HepG2 (cell line): ENCODE data around the gene TNFSF13. TPM values are rescaled to one million over a fixed set of nuclear protein-coding genes. Genes with fewer than 3 reads are reported as not detected.

ENCODE experiments used
- ARNTL ChIP-seq: sonication (generic); formaldehyde crosslinking; IDR thresholded peaks from 2 replicates; pipeline ENCODE4 v1.4.0; 2020; ENCODE audit warnings: mild to moderate bottlenecking, missing genetic modification reagents
- BHLHE40 ChIP-seq: IDR thresholded peaks from 2 replicates; pipeline ENCODE4 v1.6.1; 2011; ENCODE audit warnings: low read length, improper control_type of control experiment
- CC2D1A ChIP-seq: sonication (generic); formaldehyde crosslinking; IDR thresholded peaks from 2 replicates; pipeline ENCODE4 v1.8.1; 2023; ENCODE audit warnings: mild to moderate bottlenecking, missing genetic modification reagents
- GRHL1 ChIP-seq: sonication (generic); formaldehyde crosslinking; conservative IDR thresholded peaks from 2 replicates; pipeline ENCODE4 v1.8.0; 2022; ENCODE audit warnings: missing genetic modification reagents
- HMGA1 ChIP-seq: sonication (generic); formaldehyde crosslinking; conservative IDR thresholded peaks from 2 replicates; pipeline ENCODE4 v1.4.0; 2020; ENCODE audit warnings: missing genetic modification reagents
- HOMEZ ChIP-seq: IDR thresholded peaks from 2 replicates; pipeline ENCODE4 v1.6.1; 2016; ENCODE audit warnings: low read depth
- KAT7 ChIP-seq: IDR thresholded peaks from 2 replicates; pipeline ENCODE4 v1.6.1; 2018; ENCODE audit warnings: borderline replicate concordance, missing compliant biosample characterization
- KDM2A ChIP-seq: sonication (generic); formaldehyde crosslinking; IDR thresholded peaks from 2 replicates; pipeline ENCODE4 v1.4.0; 2020; ENCODE audit warnings: low read depth, missing genetic modification reagents, borderline replicate concordance
- MAFF ChIP-seq: IDR thresholded peaks from 2 replicates; pipeline ENCODE4 v1.6.1; 2011; ENCODE audit warnings: low read depth, low read length, improper control_type of control experiment
- MXD3 ChIP-seq: IDR thresholded peaks from 2 replicates; pipeline ENCODE4 v1.6.1; 2016; ENCODE audit warnings: mild to moderate bottlenecking, missing biosample characterization, missing genetic modification reagents
- STAG1 ChIP-seq: sonication (generic); formaldehyde crosslinking; IDR thresholded peaks from 2 replicates; pipeline ENCODE4 v1.4.0; 2020; ENCODE audit warnings: missing genetic modification reagents
- THAP11 ChIP-seq: IDR thresholded peaks from 2 replicates; pipeline ENCODE4 v1.6.1; 2016; ENCODE audit warnings: missing biosample characterization, missing genetic modification reagents
- TRIM22 ChIP-seq: fragments of 450-650 bp; IDR thresholded peaks from 2 replicates; pipeline ENCODE4 v1.6.1; 2017
- UBTF ChIP-seq: sonication (generic); formaldehyde crosslinking; IDR thresholded peaks from 2 replicates; pipeline ENCODE4 v1.4.0; 2020; ENCODE audit warnings: mild to moderate bottlenecking, missing genetic modification reagents
- ZC3H13 ChIP-seq: sonication (generic); formaldehyde crosslinking; IDR thresholded peaks from 2 replicates; pipeline ENCODE4 v1.8.1; 2023; ENCODE audit warnings: mild to moderate bottlenecking, missing genetic modification reagents, moderate library complexity
- ZNF253 ChIP-seq: sonication (generic); formaldehyde crosslinking; IDR thresholded peaks from 2 replicates; pipeline ENCODE4 v1.8.0; 2022; ENCODE audit warnings: mild to moderate bottlenecking, missing genetic modification reagents, borderline replicate concordance
- ZNF362 ChIP-seq: sonication (generic); formaldehyde crosslinking; IDR thresholded peaks from 2 replicates; pipeline ENCODE4 v1.4.0; 2020; ENCODE audit warnings: missing genetic modification reagents, mild to moderate bottlenecking, borderline replicate concordance
- ZNF431 ChIP-seq: sonication (generic); formaldehyde crosslinking; IDR thresholded peaks from 2 replicates; pipeline ENCODE4 v1.9.0; 2022; ENCODE audit warnings: missing genetic modification reagents, low read depth, mild to moderate bottlenecking, borderline replicate concordance
- ZNF746 ChIP-seq: sonication (generic); formaldehyde crosslinking; IDR thresholded peaks from 2 replicates; pipeline ENCODE4 v1.8.0; 2022; ENCODE audit warnings: mild to moderate bottlenecking, missing genetic modification reagents
- ZNF781 ChIP-seq: sonication (generic); formaldehyde crosslinking; IDR thresholded peaks from 2 replicates; pipeline ENCODE4 v1.5.1; 2020; ENCODE audit warnings: borderline replicate concordance, mild to moderate bottlenecking, missing genetic modification reagents; ENCODE audit errors: not compliant biosample characterization
- ZSCAN22 ChIP-seq: sonication (generic); formaldehyde crosslinking; IDR thresholded peaks from 2 replicates; pipeline ENCODE4 v1.4.0; 2020; ENCODE audit warnings: mild to moderate bottlenecking, missing genetic modification reagents
- polyA plus RNA-seq, 8 experiments: library from polyadenylated mRNA; depleted of rRNA in 3 of 8; stranded (reverse) in 7 of 8; unstranded in 1 of 8; fragments of >200 nt; fragmentation: Illumina TruSeq in 4 of 8; extraction: Trizol in 4 of 8; gene quantifications; 2 replicates each; pipeline versions ENCODE4 v1.2.1 to v1.2.3, GENCODE V29; 2011 to 2016; ENCODE audit warnings: low read depth in 4 of 8, missing spikeins in 1 of 8, mixed read lengths in 1 of 8; ENCODE audit not compliant: insufficient read depth in 1 of 8
- total RNA-seq, 5 experiments: library from RNA; depleted of rRNA; stranded (reverse); fragments of >200 nt; fragmentation: Illumina TruSeq; extraction: Trizol; gene quantifications; 2 replicates each; pipeline ENCODE4 v1.2.3, GENCODE V29; 2016; ENCODE audit warnings: low read depth in 1 of 5

TNFSF13 gene
- total and polyA plus RNA-seq, 2 of the 13 experiments (the other 11 are each of a cell fraction or from before 2014, with no cell fraction given) = 2.5 to 3.3 TPM

GRCh38 chr17:7557775-7558543 lies 591 bp upstream of the TNFSF13 start (continued):
- TF ChIP-seq CC2D1A (no peak), ARNTL (CRISPR knock-in tag) (no peak), ZC3H13 (CRISPR knock-in tag) (peak; percentile 78; the same call in 1 of the 2 replicates), KDM2A (peak; percentile 71; the same call in 1 of the 2 replicates), MXD3 (CRISPR knock-in tag) (0 out of 2 replicates have a peak, but pooled peaks have one; percentile 30), TRIM22 (no peak), UBTF (peak; percentile 64; the same call in 1 of the 2 replicates), THAP11 (CRISPR knock-in tag) (peak; percentile 50), ZNF746 (CRISPR knock-in tag) (peak; percentile 50; the same call in 1 of the 2 replicates), BHLHE40 (no peak), MAFF (no peak), ZNF781 (CRISPR knock-in tag) (no peak), STAG1 (CRISPR knock-in tag) (no peak), GRHL1 (CRISPR knock-in tag) (no peak), HMGA1 (no peak), HOMEZ (0 out of 2 replicates have a peak, but pooled peaks have one; percentile 25), KAT7 (CRISPR knock-in tag) (no peak), ZSCAN22 (no peak), ZNF253 (CRISPR knock-in tag) (no peak), ZNF362 (CRISPR knock-in tag) (no peak), ZNF431 (CRISPR knock-in tag) (no peak)
